NCI-H2227 (cell line): ENCODE measurements around the gene NTN3.

Experiments
- DNase-seq: peaks from one replicate; lab custom pipeline; 2025; ENCODE audit not compliant: unreplicated experiment; lab: John Stamatoyannopoulos, UW

The NTN3 gene

GRCh38 chr16:2495041-2495440, 23.9 kb downstream of the NTN3 start:
- DNase-seq = no peak

- no peak for DNase-seq
Measured at GRCh38 chr16:2496223-2497115, 25.4 kb downstream of the NTN3 start.

- no peak for DNase-seq
Measured at GRCh38 chr16:2497116-2497630, 26.1 kb downstream of the NTN3 start.

GRCh38 chr16:2497695-2498484, 26.8 kb downstream of the NTN3 start:
- DNase-seq = no peak

- DNase-seq = no peak
Measured at GRCh38 chr16:2498531-2499253, 27.6 kb downstream of the NTN3 start.

- DNase-seq = no peak
Measured at GRCh38 chr16:2499454-2499853, 28.4 kb downstream of the NTN3 start.

- no peak for DNase-seq
Measured at GRCh38 chr16:2499890-2500429, 28.9 kb downstream of the NTN3 start.

- no peak for DNase-seq
Measured at GRCh38 chr16:2500430-2500917, 29.4 kb downstream of the NTN3 start.

GRCh38 chr16:2500918-2501750, 30.0 kb downstream of the NTN3 start:
- DNase-seq = peak; percentile 90

- DNase-seq = no peak
Measured at GRCh38 chr16:2501946-2502895, 31.1 kb downstream of the NTN3 start.

GRCh38 chr16:2505695-2506094, 34.6 kb downstream of the NTN3 start:
- DNase-seq = no peak

GRCh38 chr16:2507052-2507659, 36.1 kb downstream of the NTN3 start:
- DNase-seq = no peak

GRCh38 chr16:2507665-2508064, 36.6 kb downstream of the NTN3 start:
- no peak for DNase-seq

GRCh38 chr16:2508722-2509400, 37.8 kb downstream of the NTN3 start:
- DNase-seq = no peak

GRCh38 chr16:2511128-2511800, 40.2 kb downstream of the NTN3 start:
- peak; percentile 82 for DNase-seq

- DNase-seq = no peak
Measured at GRCh38 chr16:2511996-2512734, 41.1 kb downstream of the NTN3 start.
